HL-60 (cell line): ENCODE results near the gene SUPT4H1.

Experiments used
- CTCF ChIP-seq: IDR thresholded peaks from one replicate; pipeline ENCODE4 v1.5.1; 2011; ENCODE audit warnings: low read length, control low read depth, inconsistent platforms; ENCODE audit not compliant: insufficient read depth
- REST ChIP-seq: IDR thresholded peaks from 2 replicates; pipeline ENCODE4 v1.6.1; 2012; ENCODE audit warnings: low read depth; ENCODE audit not compliant: insufficient replicate concordance

GRCh38 chr17:58308985-58309917, 42.8 kb downstream of the SUPT4H1 start:
- TF ChIP-seq CTCF (no peak), REST (no peak)
